Measurements from ENCODE around the gene ANKRD49.

The ANKRD49 gene

DNA sequence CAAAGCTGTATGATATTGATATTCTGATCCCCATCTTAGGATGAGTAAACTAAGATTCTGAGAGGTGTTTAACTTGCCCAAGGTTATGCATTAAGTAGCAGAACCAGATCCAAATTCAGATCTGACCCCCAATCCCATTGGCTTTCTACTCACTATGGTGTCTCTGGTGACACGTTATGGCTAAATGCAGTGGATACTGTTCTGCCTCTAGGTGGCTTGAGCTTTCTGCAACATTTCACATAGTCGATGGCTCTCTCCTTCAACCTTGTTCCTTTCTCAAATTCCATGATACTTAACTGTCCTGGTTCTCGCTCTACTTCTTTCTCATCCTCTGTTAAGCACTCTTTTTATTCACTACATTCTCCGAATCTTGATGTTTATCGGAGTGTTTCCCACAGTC is 27.9 kb downstream of the ANKRD49 start:
- no peak overlapping the region for H3K4me3 ChIP-seq (ENCODE audit: low read depth, low read length)
- TF ChIP-seq, protein P1, sequence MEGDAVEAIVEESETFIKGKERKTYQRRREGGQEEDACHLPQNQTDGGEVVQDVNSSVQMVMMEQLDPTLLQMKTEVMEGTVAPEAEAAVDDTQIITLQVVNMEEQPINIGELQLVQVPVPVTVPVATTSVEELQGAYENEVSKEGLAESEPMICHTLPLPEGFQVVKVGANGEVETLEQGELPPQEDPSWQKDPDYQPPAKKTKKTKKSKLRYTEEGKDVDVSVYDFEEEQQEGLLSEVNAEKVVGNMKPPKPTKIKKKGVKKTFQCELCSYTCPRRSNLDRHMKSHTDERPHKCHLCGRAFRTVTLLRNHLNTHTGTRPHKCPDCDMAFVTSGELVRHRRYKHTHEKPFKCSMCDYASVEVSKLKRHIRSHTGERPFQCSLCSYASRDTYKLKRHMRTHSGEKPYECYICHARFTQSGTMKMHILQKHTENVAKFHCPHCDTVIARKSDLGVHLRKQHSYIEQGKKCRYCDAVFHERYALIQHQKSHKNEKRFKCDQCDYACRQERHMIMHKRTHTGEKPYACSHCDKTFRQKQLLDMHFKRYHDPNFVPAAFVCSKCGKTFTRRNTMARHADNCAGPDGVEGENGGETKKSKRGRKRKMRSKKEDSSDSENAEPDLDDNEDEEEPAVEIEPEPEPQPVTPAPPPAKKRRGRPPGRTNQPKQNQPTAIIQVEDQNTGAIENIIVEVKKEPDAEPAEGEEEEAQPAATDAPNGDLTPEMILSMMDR (IDR thresholded peaks at IDR 0.05; ENCODE audit: low read depth, low read length) = peak; percentile 26; the same call in 1 of the 2 replicates

DNA sequence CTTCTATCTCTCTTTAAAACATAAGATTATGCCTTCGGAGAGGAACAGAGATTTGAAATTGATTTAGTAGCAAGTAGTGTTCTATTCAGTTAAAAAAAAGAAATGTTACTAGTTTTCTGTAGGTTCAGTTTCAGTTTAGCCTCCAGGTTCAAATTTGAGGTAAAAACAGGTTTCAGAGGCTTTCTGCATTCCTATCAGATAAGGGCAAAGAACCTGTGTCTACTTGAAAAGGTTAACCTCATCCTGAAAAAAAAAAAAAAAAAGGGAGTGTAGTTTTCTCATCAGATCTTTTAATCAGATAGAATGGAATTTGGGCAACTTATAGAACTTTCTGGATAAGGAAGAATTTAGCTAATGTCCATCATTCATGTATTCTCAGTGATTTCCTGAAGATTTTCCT is 30.6 kb downstream of the ANKRD49 start:
- TF ChIP-seq, protein P1 (IDR thresholded peaks at IDR 0.05; ENCODE audit: low read depth, low read length) = no peak
- H3K4me3 ChIP-seq (ENCODE audit: low read depth, low read length) = no peak overlapping the region

- TF ChIP-seq, protein P1 (IDR thresholded peaks at IDR 0.05; ENCODE audit: low read depth, low read length) = no peak
Observed at GRCh38 chr11:94525546-94526324, 32.0 kb downstream of the ANKRD49 start.

GRCh38 chr11:94526645-94527438 is 33.1 kb downstream of the ANKRD49 start:
- TF ChIP-seq, protein P1 (IDR thresholded peaks at IDR 0.05; ENCODE audit: low read depth, low read length) = no peak
- H3K4me3 ChIP-seq (ENCODE audit: low read depth, low read length) = no peak overlapping the region

More at GRCh38 chr11:94525546-94526324, 32.0 kb downstream of the ANKRD49 start:
- no peak overlapping the region for H3K4me3 ChIP-seq (ENCODE audit: low read depth, low read length)

- no peak overlapping the region for H3K4me3 ChIP-seq (ENCODE audit: low read depth, low read length)
- TF ChIP-seq, protein P1 (IDR thresholded peaks at IDR 0.05; ENCODE audit: low read depth, low read length) = no peak
Observed at GRCh38 chr11:94528551-94528950, 34.8 kb downstream of the ANKRD49 start.

- TF ChIP-seq, protein P1 (IDR thresholded peaks at IDR 0.05; ENCODE audit: low read depth, low read length) = no peak
- no peak overlapping the region for H3K4me3 ChIP-seq (ENCODE audit: low read depth, low read length)
Observed at GRCh38 chr11:94532211-94532610, 38.4 kb downstream of the ANKRD49 start.

- H3K4me3 ChIP-seq (ENCODE audit: low read depth, low read length) = no peak overlapping the region
- TF ChIP-seq, protein P1 (IDR thresholded peaks at IDR 0.05; ENCODE audit: low read depth, low read length) = no peak
Observed at GRCh38 chr11:94533206-94533605, 39.4 kb downstream of the ANKRD49 start.

Measured in WI38 (cell line).